ENCODE results near the gene FAHD2A.
"Not testable (repeated sequence)": the region's sequence is repeated elsewhere in the genome, so short reads cannot be mapped to it uniquely, and the experiment has no call there.

FAHD2A gene

GRCh38 chr2:95375532-95376150 is 26.9 kb upstream of the FAHD2A start:
- no peak for TF ChIP-seq Cebpa-rat (IDR thresholded peaks at IDR 0.05)
- no peaks in the 10 kb centered on the region for H3K9me3 ChIP-seq
- H3K27ac ChIP-seq: no peak overlapping the region
- H4K20me1 ChIP-seq: no peaks in the 10 kb centered on the region
- no peak overlapping the region for H3K9ac ChIP-seq
- H3K4me1 ChIP-seq: peaks cover 17% of the 10 kb centered on the region
- H3K4me3 ChIP-seq: no peak overlapping the region
- H3K4me2 ChIP-seq: no peak overlapping the region
- H3K27me3 ChIP-seq: no peaks in the 10 kb centered on the region
- no peaks in the 10 kb centered on the region for H3K36me3 ChIP-seq

DNA sequence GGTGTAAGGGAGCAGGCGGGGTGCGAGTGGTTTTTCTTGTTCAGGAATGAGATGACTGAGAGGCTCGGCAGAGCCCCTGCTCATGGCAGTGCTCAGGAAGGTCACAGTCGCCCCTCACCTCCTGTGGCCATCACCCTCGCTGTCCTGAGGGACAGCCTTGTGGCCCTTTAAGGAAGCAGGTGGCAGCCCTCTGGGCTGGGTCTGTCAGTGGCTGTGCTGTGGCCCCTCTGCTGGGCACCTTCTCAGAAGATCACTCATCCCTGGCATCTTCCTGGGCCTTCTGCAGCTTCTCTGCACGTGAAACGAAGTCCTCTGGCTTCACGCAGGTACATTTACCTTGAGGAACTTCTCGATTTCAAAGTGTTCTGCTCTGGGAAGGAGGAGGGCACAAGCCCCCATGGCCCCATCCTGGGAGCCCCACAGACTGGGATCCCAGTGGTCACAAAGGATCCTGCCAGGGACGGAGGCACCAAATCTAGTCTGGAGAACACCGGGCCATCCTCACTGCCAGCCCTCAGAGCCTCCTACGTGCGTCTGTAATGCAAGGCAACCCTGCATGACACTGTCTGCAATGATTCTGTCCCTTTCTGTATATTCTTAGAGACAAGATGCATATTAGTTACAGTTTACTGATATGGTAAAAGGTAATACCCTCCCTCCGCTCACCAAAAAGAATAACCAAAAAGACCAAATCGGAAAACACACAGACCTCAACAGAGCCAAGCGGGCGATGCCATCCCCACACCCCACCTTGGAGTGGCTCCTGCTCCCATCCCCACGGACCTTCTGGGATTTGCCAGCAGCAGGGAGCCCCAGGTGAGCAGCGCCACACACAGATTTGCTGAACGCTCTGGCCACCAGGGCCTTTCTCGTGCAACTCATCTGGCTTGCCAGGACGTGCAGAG is 25.9 kb upstream of the FAHD2A start:
- Histone ChIP-seq H3K4me1 (peaks cover 22% of the 10 kb centered on the region), H3K36me3 (no peaks in the 10 kb centered on the region), H3K9me3 (no peaks in the 10 kb centered on the region), H3K9ac (no peak overlapping the region), H3K27ac (no peak overlapping the region), H3K27me3 (no peaks in the 10 kb centered on the region), H3K4me3 (no peak overlapping the region), H4K20me1 (no peaks in the 10 kb centered on the region), H3K4me2 (no peak overlapping the region)
- TF ChIP-seq Cebpa-rat (IDR thresholded peaks at IDR 0.05): no peak

DNA sequence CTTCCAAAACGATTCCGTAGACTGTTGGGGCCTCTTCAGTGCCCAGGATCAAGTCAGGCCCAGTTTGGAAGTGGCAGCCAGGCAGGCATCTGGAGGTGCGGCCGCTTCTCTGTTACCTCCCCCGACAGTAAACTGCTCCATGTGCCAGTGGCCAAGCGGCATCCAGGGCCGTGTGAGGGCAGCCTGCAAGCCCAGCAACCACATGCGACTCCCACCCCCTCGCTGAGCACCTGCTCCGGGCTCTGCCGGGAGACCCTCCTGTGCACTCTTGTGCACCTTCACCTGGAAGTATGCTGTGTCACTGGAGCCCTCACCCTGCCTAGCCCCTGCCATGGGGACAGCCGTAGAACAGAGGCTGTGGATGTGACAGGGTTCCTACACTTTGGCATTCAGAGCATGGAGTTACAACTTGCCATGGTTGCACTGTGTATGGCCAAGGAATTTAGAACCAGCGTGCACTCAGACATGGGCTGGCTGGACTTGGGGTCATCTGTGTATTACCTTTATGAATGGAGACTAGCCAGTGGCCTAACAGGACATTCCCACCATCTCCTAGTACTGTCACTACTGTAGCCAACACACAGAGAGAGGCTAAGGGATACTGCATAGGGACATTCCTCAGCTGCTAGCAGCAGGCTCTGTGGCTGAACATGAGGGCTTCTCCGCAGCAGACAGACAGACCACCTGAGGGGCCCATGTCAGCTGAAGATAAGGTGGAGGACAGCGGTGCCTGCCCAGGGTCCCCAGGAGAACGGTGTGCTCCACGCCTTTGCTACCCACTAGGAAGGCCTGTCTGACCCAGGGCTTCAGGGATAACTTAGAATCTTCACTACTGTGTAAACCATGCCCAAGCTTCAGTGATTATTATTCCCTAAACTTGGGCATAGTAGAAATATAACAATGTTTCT is 25.0 kb upstream of the FAHD2A start:
- H3K27ac ChIP-seq: no peak overlapping the region
- peaks cover 25% of the 10 kb centered on the region for H3K4me1 ChIP-seq
- no peak for TF ChIP-seq Cebpa-rat (IDR thresholded peaks at IDR 0.05)
- H3K4me3 ChIP-seq: no peak overlapping the region
- no peaks in the 10 kb centered on the region for H3K27me3 ChIP-seq
- no peak overlapping the region for H3K4me2 ChIP-seq
- no peaks in the 10 kb centered on the region for H3K36me3 ChIP-seq
- no peak overlapping the region for H3K9ac ChIP-seq
- H4K20me1 ChIP-seq: no peaks in the 10 kb centered on the region
- no peaks in the 10 kb centered on the region for H3K9me3 ChIP-seq

- H3K36me3 ChIP-seq, H3K4me2 ChIP-seq, H3K27ac ChIP-seq, H3K4me3 ChIP-seq, H4K20me1 ChIP-seq, H3K27me3 ChIP-seq, H3K9ac ChIP-seq, H3K9me3 ChIP-seq: not testable (repeated sequence)
- peaks cover 25% of the 10 kb centered on the region for H3K4me1 ChIP-seq
Observed at GRCh38 chr2:95378281-95378680, 24.2 kb upstream of the FAHD2A start.

- Histone ChIP-seq H3K9me3 (no peaks in the 10 kb centered on the region), H3K4me1 (peaks cover 25% of the 10 kb centered on the region), H3K27me3 (no peaks in the 10 kb centered on the region), H3K36me3 (no peaks in the 10 kb centered on the region), H4K20me1 (no peaks in the 10 kb centered on the region), H3K4me2 (peak overlapping the region; percentile 28), H3K4me3 (no peak overlapping the region), H3K27ac (no peak overlapping the region), H3K9ac (no peak overlapping the region)
- no peak for TF ChIP-seq Cebpa-rat (IDR thresholded peaks at IDR 0.05)
Observed at GRCh38 chr2:95379371-95379831, 23.1 kb upstream of the FAHD2A start.

DNA sequence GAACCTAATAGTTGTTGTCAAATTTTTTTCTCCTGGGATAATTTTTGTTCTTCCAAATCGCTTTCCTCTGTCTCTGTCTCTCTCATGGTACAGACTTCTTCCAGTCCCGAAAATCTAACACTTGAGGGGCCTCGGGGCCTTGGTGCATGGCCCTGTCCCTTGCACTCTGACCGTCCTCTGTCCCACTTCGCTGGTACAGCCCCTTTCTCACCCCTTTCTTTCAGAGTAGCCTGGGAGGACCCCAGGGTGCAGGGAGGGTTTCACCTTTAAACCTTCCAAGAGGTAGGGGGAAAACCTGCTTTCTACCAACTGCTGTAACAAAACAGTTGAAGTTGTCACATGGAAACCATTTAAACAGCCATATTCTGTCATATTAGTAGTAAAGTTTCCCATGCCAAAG is 22.2 kb upstream of the FAHD2A start:
- Histone ChIP-seq H3K36me3 (no peaks in the 10 kb centered on the region), H3K9ac (no peak overlapping the region), H4K20me1 (no peaks in the 10 kb centered on the region), H3K9me3 (no peaks in the 10 kb centered on the region), H3K27me3 (no peaks in the 10 kb centered on the region), H3K4me3 (no peak overlapping the region), H3K4me1 (peaks cover 16% of the 10 kb centered on the region), H3K4me2 (no peak overlapping the region), H3K27ac (no peak overlapping the region)
- TF ChIP-seq Cebpa-rat (IDR thresholded peaks at IDR 0.05): no peak

DNA sequence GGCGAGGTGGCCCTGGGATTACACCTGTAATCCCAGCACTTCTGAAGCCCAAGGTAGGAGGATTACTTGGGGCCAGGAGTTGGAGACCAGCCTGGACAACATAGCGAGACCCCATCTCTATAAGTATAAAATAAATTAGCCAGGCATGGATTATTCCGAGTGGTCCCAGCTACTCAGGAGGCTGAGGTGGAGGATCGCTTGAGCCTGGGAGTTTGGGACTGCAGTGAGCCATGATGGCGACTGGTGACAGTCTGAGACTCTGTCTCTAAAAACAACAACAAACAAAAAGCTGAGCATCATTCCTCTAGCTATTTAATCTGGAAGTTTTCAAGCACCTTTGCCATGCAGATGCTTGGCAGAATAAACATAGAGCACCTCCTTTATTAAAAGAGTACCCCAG is 21.8 kb upstream of the FAHD2A start:
- H3K4me2 ChIP-seq: no peak overlapping the region
- no peak overlapping the region for H3K9ac ChIP-seq
- TF ChIP-seq Cebpa-rat (IDR thresholded peaks at IDR 0.05): no peak
- no peaks in the 10 kb centered on the region for H3K9me3 ChIP-seq
- peaks cover 16% of the 10 kb centered on the region for H3K4me1 ChIP-seq
- no peak overlapping the region for H3K27ac ChIP-seq
- no peaks in the 10 kb centered on the region for H4K20me1 ChIP-seq
- no peaks in the 10 kb centered on the region for H3K36me3 ChIP-seq
- H3K4me3 ChIP-seq: no peak overlapping the region
- H3K27me3 ChIP-seq: no peaks in the 10 kb centered on the region

GRCh38 chr2:95381212-95382191 is 21.0 kb upstream of the FAHD2A start:
- Histone ChIP-seq H3K27me3 (no peaks in the 10 kb centered on the region), H3K4me2 (peak overlapping the region; percentile 43), H3K4me1 (peaks cover 16% of the 10 kb centered on the region), H4K20me1 (no peaks in the 10 kb centered on the region), H3K27ac (no peak overlapping the region), H3K9me3 (no peaks in the 10 kb centered on the region), H3K4me3 (no peak overlapping the region), H3K36me3 (no peaks in the 10 kb centered on the region), H3K9ac (no peak overlapping the region)
- TF ChIP-seq Cebpa-rat (IDR thresholded peaks at IDR 0.05): no peak

DNA sequence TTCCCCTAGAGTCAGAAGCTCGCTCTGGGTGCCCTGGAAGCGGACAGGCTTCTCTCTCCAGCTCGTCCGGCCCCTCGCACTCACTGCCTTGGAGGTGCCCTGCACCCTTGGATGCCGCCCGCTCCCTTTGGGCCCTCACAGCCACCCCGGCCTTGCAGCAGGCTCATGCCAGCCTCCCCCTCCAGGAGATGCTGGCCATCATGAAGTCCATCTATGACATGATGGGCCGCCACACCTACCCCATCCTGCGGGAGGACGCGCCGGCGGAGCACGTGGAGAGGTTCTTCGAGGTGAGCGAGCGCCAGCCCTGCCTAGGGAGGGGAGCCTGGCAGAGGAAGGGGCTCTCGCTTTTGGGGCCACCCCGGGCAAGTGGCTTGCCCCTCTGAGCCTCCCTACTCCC is 20.3 kb upstream of the FAHD2A start:
- H3K4me1 ChIP-seq: peaks cover 16% of the 10 kb centered on the region

More for the DNA sequence above, 20.3 kb upstream of the FAHD2A start:
- Histone ChIP-seq H3K27me3 (no peaks in the 10 kb centered on the region), H3K27ac (no peak overlapping the region), H3K9ac (no peak overlapping the region), H3K4me3 (no peak overlapping the region), H4K20me1 (no peaks in the 10 kb centered on the region), H3K36me3 (no peaks in the 10 kb centered on the region), H3K9me3 (no peaks in the 10 kb centered on the region), H3K4me2 (no peak overlapping the region)
- no peak for TF ChIP-seq Cebpa-rat (IDR thresholded peaks at IDR 0.05)
